Tibial artery (tissue), 4 donors: ENCODE measurements around the gene APOC4.

Experiments used
- DNase-seq, 2 donors: peaks; one replicate each; pipeline ENCODE4 v3.0.0-alpha.2; 2019
- H3K27ac ChIP-seq, 2 donors: fragments of 200-600 bp; sonication (generic) in 1 of 2; 1 replicate in 1 of 2; 2 replicates in 1 of 2; pipeline ENCODE4 v1.5.1; 2018 to 2019; ENCODE audit warnings: mild to moderate bottlenecking in 1 of 2
- H3K27me3 ChIP-seq, 2 donors: fragments of 200-600 bp; sonication (generic) in 1 of 2; one replicate each; pipeline versions ENCODE4 v1.5.1 to v1.6.0; 2016 to 2019
- H3K36me3 ChIP-seq, 3 donors: fragments of 200-600 bp; sonication (generic) in 2 of 3; one replicate each; pipeline ENCODE4 v1.5.1; 2016 to 2019; ENCODE audit warnings: mild to moderate bottlenecking in 2 of 3
- H3K4me1 ChIP-seq, 4 donors: fragments of 200-600 bp; sonication (generic) in 2 of 4; 1 replicate in 3 of 4; 2 replicates in 1 of 4; pipeline ENCODE4 v1.5.1; 2016 to 2019
- H3K4me3 ChIP-seq, 2 donors: fragments of 200-600 bp; sonication (generic) in 1 of 2; 1 replicate in 1 of 2; 2 replicates in 1 of 2; pipeline ENCODE4 v1.5.1; 2018 to 2019; ENCODE audit warnings: mild to moderate bottlenecking in 2 of 2
- H3K9me3 ChIP-seq, 3 donors: fragments of 200-600 bp; sonication (generic) in 1 of 3; one replicate each; pipeline ENCODE4 v1.5.1; 2016 to 2019
- intact Hi-C: fragments of 100-400 bp; cut with DNase I; formaldehyde crosslinking; loops from one replicate; pipeline ENCODE4 v1.15.0; 2023; ENCODE audit warnings: low total_unique reads
- TF ChIP-seq, protein P1 (sequence below), 2 experiments: fragments of 200-600 bp in 1 of 2; fragments of 450-650 bp in 1 of 2; IDR thresholded peaks; one replicate each; pipeline ENCODE4 v1.5.1; 2017 to 2019; ENCODE audit warnings: antibody characterized with exemption in 2 of 2, mild to moderate bottlenecking in 1 of 2, moderate library complexity in 1 of 2

APOC4 gene

DNA sequence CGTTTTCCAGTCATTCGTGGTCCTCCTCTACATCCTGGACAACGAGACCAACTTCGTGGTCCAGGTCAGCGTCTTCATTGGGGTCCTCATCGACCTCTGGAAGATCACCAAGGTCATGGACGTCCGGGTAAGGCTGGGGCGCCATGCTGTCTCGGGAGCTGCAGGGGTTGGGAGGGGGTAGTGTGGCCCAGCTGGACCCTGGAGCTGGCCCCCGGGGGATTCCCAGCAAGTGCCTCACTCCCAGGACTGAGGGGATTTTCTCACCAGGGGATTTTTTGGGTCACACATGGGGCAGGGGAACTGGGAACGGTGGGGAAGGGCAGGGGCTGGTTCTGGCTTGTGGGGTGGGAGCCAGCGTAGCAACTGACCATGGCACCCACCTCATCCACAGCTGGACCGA is 48.4 kb downstream of the APOC4 start:
- no peak overlapping the region for H3K27ac ChIP-seq
- TF ChIP-seq, protein P1, sequence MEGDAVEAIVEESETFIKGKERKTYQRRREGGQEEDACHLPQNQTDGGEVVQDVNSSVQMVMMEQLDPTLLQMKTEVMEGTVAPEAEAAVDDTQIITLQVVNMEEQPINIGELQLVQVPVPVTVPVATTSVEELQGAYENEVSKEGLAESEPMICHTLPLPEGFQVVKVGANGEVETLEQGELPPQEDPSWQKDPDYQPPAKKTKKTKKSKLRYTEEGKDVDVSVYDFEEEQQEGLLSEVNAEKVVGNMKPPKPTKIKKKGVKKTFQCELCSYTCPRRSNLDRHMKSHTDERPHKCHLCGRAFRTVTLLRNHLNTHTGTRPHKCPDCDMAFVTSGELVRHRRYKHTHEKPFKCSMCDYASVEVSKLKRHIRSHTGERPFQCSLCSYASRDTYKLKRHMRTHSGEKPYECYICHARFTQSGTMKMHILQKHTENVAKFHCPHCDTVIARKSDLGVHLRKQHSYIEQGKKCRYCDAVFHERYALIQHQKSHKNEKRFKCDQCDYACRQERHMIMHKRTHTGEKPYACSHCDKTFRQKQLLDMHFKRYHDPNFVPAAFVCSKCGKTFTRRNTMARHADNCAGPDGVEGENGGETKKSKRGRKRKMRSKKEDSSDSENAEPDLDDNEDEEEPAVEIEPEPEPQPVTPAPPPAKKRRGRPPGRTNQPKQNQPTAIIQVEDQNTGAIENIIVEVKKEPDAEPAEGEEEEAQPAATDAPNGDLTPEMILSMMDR (IDR thresholded peaks at IDR 0.05), result no peak
- intact Hi-C loops, result loop anchor here (10.0 kb wide), 1 partner anchor 264 kb away; the partner anchor contains the start of gene MARK4
- H3K4me1 ChIP-seq, result no peaks in the 10 kb centered on the region
- H3K4me3 ChIP-seq, result no peak overlapping the region
- no peaks in the 10 kb centered on the region for H3K9me3 ChIP-seq
- H3K27me3 ChIP-seq, result no peaks in the 10 kb centered on the region
- peaks cover 56 to 85% (median 60%) of the 10 kb centered on the region in 3 donors for H3K36me3 ChIP-seq
- no peak for DNase-seq

DNA sequence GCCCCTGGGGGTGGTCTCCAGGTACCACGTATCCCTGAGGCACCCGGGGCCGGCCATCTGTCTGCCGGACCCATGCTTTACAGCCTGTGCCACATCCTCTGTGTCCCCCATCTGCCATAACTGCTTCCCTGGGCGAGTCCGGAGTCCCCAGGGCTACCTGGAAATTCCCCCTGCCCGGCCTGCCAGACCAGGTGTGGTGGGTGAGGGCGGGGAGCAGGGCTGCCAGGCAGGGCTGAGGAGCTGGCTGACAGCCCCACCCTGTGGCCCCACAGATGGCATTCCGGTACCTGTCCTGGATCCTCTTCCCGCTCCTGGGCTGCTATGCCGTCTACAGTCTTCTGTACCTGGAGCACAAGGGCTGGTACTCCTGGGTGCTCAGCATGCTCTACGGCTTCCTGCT is 48.9 kb downstream of the APOC4 start:
- H3K4me3 ChIP-seq, result no peak overlapping the region
- intact Hi-C loops, result loop anchor here (10.0 kb wide), 1 partner anchor 264 kb away; the partner anchor contains the start of gene MARK4
- DNase-seq, result no peak
- H3K27ac ChIP-seq, result no peak overlapping the region
- H3K36me3 ChIP-seq, result peaks cover 52 to 80% (median 56%) of the 10 kb centered on the region in 3 donors
- no peaks in the 10 kb centered on the region for H3K4me1 ChIP-seq
- H3K27me3 ChIP-seq, result no peaks in the 10 kb centered on the region
- TF ChIP-seq, protein P1 (IDR thresholded peaks at IDR 0.05), result no peak
- no peaks in the 10 kb centered on the region for H3K9me3 ChIP-seq

DNA sequence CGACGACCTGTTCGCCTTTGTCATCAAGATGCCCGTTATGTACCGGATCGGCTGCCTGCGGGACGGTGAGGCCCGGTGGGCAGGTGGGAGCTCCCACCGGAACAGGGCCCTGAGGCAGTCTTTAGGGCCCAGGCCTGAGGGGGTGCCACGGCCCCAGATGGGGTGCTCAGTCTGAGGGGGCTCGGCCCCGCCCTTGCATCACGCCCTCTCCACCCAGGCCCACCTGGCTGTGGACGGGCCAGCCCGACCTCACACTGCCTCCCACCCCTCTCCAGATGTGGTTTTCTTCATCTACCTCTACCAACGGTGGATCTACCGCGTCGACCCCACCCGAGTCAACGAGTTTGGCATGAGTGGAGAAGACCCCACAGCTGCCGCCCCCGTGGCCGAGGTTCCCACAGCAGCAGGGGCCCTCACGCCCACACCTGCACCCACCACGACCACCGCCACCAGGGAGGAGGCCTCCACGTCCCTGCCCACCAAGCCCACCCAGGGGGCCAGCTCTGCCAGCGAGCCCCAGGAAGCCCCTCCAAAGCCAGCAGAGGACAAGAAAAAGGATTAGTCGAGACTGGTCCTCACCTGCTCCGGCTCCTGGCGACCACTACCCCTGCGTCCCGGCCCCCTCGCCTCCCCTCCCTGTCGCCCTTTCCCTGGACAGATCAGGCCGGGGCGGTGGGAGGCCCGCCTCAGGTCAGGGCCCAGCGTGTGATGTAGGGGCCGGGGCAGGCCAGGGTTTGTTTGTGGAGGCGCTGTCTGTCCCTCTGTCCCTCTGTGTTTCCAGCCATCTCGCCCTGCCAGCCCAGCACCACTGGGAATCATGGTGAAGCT is 50.5 kb downstream of the APOC4 start:
- intact Hi-C loops, result loop anchor here (10.0 kb wide), 1 partner anchor 262 kb away; the partner anchor contains the start of gene MARK4
- H3K36me3 ChIP-seq, result peaks cover 41 to 64% (median 43%) of the 10 kb centered on the region in 3 donors
- no peaks in the 10 kb centered on the region for H3K27me3 ChIP-seq
- no peaks in the 10 kb centered on the region for H3K9me3 ChIP-seq
- no peak overlapping the region for H3K27ac ChIP-seq
- DNase-seq, result no peak
- TF ChIP-seq, protein P1 (IDR thresholded peaks at IDR 0.05), result no peak
- H3K4me3 ChIP-seq, result no peak overlapping the region
- H3K4me1 ChIP-seq, result no peaks in the 10 kb centered on the region

DNA sequence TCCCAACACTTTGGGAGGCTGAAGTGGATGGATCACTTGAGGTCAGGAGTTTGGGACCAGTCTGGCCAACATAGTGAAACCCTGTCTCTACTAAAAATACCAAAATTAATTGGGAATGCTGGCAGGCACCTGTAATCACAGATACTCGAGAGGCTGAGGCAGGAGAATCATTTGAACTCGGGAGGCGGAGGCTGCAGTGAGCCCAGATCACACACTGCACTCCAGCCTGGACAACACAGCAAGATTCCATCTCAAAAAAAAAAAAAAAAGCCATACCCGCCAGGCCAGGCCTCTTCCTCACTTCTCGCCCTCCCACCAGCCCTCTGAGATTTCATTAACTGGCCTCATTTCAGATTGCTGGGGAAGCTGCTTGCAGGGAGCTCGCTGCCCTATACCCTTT is 51.5 kb downstream of the APOC4 start:
- H3K4me3 ChIP-seq, result no peak overlapping the region
- TF ChIP-seq, protein P1 (IDR thresholded peaks at IDR 0.05), result no peak
- H3K36me3 ChIP-seq, result peaks cover 32 to 55% (median 34%) of the 10 kb centered on the region in 3 donors
- H3K4me1 ChIP-seq, result no peaks in the 10 kb centered on the region
- no peak overlapping the region for H3K27ac ChIP-seq
- intact Hi-C loops, result loop anchor here (10.0 kb wide), 1 partner anchor 261 kb away; the partner anchor contains the start of gene MARK4
- no peaks in the 10 kb centered on the region for H3K9me3 ChIP-seq
- H3K27me3 ChIP-seq, result no peaks in the 10 kb centered on the region
- no peak for DNase-seq

- TF ChIP-seq, protein P1 (IDR thresholded peaks at IDR 0.05), result no peak
These were observed 52.0 kb downstream of the APOC4 start for GRCh38 chr19:44993926-44994537.

More at GRCh38 chr19:44993926-44994537, 52.0 kb downstream of the APOC4 start:
- no peaks in the 10 kb centered on the region for H3K4me1 ChIP-seq
- H3K36me3 ChIP-seq, result peaks cover 32 to 50% (median 34%) of the 10 kb centered on the region in 3 donors
- DNase-seq, result no peak
- no peak overlapping the region for H3K4me3 ChIP-seq
- no peaks in the 10 kb centered on the region for H3K9me3 ChIP-seq
- no peaks in the 10 kb centered on the region for H3K27me3 ChIP-seq
- intact Hi-C loops, result loop anchor here (10.0 kb wide), 1 partner anchor 261 kb away; the partner anchor contains the start of gene MARK4
- H3K27ac ChIP-seq, result no peak overlapping the region
